ENCODE data around the gene LY6G6F. TPM values are rescaled to one million over a fixed set of nuclear protein-coding genes. Genes with fewer than 3 reads are reported as not detected.

The LY6G6F gene
- total and polyA plus RNA-seq, 2 donors (not counting 3 experiments of a cell fraction or from before 2014, with no cell fraction given): not detected

DNA sequence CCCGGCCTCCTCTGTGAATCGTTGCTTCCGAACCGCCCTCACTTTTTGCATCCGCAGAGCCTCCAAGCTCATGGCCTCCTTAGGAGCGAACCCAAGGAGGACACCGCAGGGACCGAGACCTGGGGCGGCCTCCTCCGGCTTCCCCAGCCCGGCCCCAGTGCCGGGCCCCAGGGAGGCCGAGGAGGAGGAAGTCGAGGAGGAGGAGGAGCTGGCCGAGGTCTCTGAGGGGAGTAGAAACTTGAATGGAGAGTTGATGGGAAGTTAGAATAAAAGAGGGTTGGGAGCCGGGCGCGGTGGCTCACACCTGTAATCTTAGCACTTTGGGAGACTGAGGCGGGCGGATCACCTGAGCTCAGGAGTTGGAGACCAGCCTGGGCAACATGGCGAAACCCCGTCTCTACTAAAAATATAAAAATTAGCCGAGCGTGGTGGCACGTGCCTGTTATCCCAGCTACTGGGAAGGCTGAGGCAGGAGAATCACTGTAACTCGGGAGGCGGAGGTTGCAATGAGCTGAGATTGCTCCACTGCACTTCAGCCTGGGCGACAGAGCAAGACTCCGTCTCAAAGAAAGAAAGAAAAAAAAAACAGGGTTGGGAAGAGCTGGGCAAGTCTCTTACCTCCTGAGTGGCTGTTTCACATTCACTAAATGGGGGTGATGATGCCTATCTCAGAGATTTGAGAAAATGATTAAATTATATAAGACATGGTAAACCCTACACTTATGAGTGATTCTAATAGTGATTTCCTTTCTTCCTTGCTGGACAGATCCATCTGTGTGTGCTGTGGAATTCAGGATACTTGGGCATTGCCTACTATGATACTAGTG lies 33.9 kb downstream of the LY6G6F start:
- Histone ChIP-seq H3K27me3 (ENCODE audit: control insufficient read depth in 2 of 2, insufficient read depth in 2 of 2, low read length in 2 of 2) (no peaks in the 10 kb centered on the region), H2AFZ (ENCODE audit: low read depth, low read length) (peak overlapping the region; percentile 35), H4K20me1 (replicated peaks; ENCODE audit: control insufficient read depth, extremely low read depth, insufficient read depth, low read length) (no peaks in the 10 kb centered on the region), H3K9ac (replicated peaks; ENCODE audit: extremely low read depth, insufficient read depth, low read length) (peak overlapping the region; percentile 81), H3K9me3 (replicated peaks; ENCODE audit: control insufficient read depth, insufficient read depth, low read length) (no peaks in the 10 kb centered on the region), H3K4me1 (ENCODE audit: control insufficient read depth, extremely low read depth, insufficient read depth, low read length) (peaks cover 31% of the 10 kb centered on the region), H3K9me1 (replicated peaks; ENCODE audit: control insufficient read depth, extremely low read depth, insufficient read depth, low read length) (no peaks in the 10 kb centered on the region), H3K4me2 (ENCODE audit: insufficient read depth, low read length) (peak overlapping the region; percentile 79), H3K27ac (ENCODE audit: insufficient read depth, low read depth, low read length) (peak overlapping the region; percentile 19), H3K36me3 (ENCODE audit: control insufficient read depth in 2 of 2, extremely low read depth in 1 of 2, insufficient read depth in 2 of 2, low read length in 2 of 2) (no peaks in the 10 kb centered on the region), H3K79me2 (ENCODE audit: control insufficient read depth, insufficient read depth, low read length) (peaks cover 16% of the 10 kb centered on the region), H3K4me3 (replicated peaks in 1 of 3; ENCODE audit: insufficient read depth in 1 of 3, low read depth in 1 of 3, low read length in 3 of 3) (peak overlapping the region; percentile 23 to 76 (median 61))
- DNase-seq (ENCODE audit: low read depth, low spot score) (no peak), FAIRE-seq (peak; percentile 67)
- TF ChIP-seq GATA2 (IDR thresholded peaks at IDR 0.05; ENCODE audit: insufficient read depth, insufficient read length, low read depth, low read length) (no peak), POLR2A (IDR thresholded peaks at IDR 0.05; ENCODE audit: low read depth, low read length) (peak; percentile 2), EZH2 (IDR thresholded peaks at IDR 0.05; ENCODE audit: borderline replicate concordance, low read depth, low read length, severe bottlenecking) (no peak)
- POLR2A ChIA-PET: interaction anchor here (1.2 to 2.0 kb wide), 2 partner anchors 11 to 37 kb away, joined by 4 to 5 read pairs; partner anchors contain the start of genes ABHD16A and DDAH2
- BruUV-seq (replicated peaks): no TSS peak
- dilution Hi-C loops (cut with MboI; ENCODE audit: extremely low pct_ligation_motif_present, low sequenced_read_pairs) (no loop called here), intact Hi-C loops (cut with micrococcal nuclease) (loop anchor here (1.0 kb wide), 1 partner anchor 120 kb away; the partner anchor contains the start of gene PRRC2A)
- CTCF ChIA-PET: interaction anchor here (0.9 to 6.0 kb wide), 7 partner anchors 29 to 103 kb away, joined by 3 to 55 read pairs (median 5); partner anchors contain the start of genes ABHD16A and LY6G5C

DNA sequence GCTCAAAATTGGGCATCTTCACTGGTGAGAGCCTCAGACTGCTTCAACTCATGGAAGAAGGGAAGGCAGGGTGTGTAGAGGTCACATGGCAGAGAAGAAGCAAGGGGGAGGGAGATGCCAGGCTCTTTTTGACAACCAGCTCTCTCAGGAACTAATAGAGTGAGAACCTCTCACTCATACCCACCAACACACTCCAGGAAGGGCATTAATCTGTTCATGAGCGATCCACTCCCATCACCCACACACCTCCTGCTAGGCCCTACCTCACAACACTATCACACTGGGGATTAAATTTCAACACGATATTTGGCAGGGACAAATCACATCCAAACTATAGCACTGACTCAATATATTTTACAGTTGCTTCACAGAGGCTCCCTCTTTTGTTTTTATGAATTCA lies 35.1 kb downstream of the LY6G6F start:
- Histone ChIP-seq H3K79me2 (ENCODE audit: control insufficient read depth, insufficient read depth, low read length) (peaks cover 4% of the 10 kb centered on the region), H3K9ac (replicated peaks; ENCODE audit: extremely low read depth, insufficient read depth, low read length) (no peak overlapping the region), H2AFZ (ENCODE audit: low read depth, low read length) (no peak overlapping the region), H3K9me1 (replicated peaks; ENCODE audit: control insufficient read depth, extremely low read depth, insufficient read depth, low read length) (no peaks in the 10 kb centered on the region), H3K4me3 (replicated peaks in 1 of 3; ENCODE audit: insufficient read depth in 1 of 3, low read depth in 1 of 3, low read length in 3 of 3) (no peak overlapping the region), H3K9me3 (replicated peaks; ENCODE audit: control insufficient read depth, insufficient read depth, low read length) (no peaks in the 10 kb centered on the region), H3K4me2 (ENCODE audit: insufficient read depth, low read length) (no peak overlapping the region), H3K27ac (ENCODE audit: insufficient read depth, low read depth, low read length) (no peak overlapping the region), H3K36me3 (ENCODE audit: control insufficient read depth in 2 of 2, extremely low read depth in 1 of 2, insufficient read depth in 2 of 2, low read length in 2 of 2) (no peaks in the 10 kb centered on the region), H3K4me1 (ENCODE audit: control insufficient read depth, extremely low read depth, insufficient read depth, low read length) (peaks cover 27% of the 10 kb centered on the region), H4K20me1 (replicated peaks; ENCODE audit: control insufficient read depth, extremely low read depth, insufficient read depth, low read length) (no peaks in the 10 kb centered on the region), H3K27me3 (ENCODE audit: control insufficient read depth in 2 of 2, insufficient read depth in 2 of 2, low read length in 2 of 2) (no peaks in the 10 kb centered on the region)
- no peak for DNase-seq (ENCODE audit: low read depth, low spot score)
- intact Hi-C loops (cut with micrococcal nuclease) (no loop called here), dilution Hi-C loops (cut with MboI; ENCODE audit: extremely low pct_ligation_motif_present, low sequenced_read_pairs) (no loop called here)
- no TSS peak for BruUV-seq (replicated peaks)
- CTCF ChIA-PET: no interaction called here
- TF ChIP-seq FOS (IDR thresholded peaks at IDR 0.05; ENCODE audit: borderline replicate concordance, insufficient read depth, low read length): no peak
- TF ChIP-seq, protein P1, sequence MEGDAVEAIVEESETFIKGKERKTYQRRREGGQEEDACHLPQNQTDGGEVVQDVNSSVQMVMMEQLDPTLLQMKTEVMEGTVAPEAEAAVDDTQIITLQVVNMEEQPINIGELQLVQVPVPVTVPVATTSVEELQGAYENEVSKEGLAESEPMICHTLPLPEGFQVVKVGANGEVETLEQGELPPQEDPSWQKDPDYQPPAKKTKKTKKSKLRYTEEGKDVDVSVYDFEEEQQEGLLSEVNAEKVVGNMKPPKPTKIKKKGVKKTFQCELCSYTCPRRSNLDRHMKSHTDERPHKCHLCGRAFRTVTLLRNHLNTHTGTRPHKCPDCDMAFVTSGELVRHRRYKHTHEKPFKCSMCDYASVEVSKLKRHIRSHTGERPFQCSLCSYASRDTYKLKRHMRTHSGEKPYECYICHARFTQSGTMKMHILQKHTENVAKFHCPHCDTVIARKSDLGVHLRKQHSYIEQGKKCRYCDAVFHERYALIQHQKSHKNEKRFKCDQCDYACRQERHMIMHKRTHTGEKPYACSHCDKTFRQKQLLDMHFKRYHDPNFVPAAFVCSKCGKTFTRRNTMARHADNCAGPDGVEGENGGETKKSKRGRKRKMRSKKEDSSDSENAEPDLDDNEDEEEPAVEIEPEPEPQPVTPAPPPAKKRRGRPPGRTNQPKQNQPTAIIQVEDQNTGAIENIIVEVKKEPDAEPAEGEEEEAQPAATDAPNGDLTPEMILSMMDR (IDR thresholded peaks at IDR 0.05; ENCODE audit: extremely low read depth in 1 of 2, insufficient read depth in 1 of 2, low read depth in 1 of 2, low read length in 2 of 2): no peak
- TF ChIP-seq, protein P2, sequence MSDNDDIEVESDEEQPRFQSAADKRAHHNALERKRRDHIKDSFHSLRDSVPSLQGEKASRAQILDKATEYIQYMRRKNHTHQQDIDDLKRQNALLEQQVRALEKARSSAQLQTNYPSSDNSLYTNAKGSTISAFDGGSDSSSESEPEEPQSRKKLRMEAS (IDR thresholded peaks at IDR 0.05; ENCODE audit: insufficient read depth, insufficient read length): no peak
- no peak for TF ChIP-seq JUN (IDR thresholded peaks at IDR 0.05; ENCODE audit: borderline replicate concordance, insufficient read depth, insufficient read length, low read depth)
- TF ChIP-seq EZH2 (IDR thresholded peaks at IDR 0.05; ENCODE audit: borderline replicate concordance, low read depth, low read length, severe bottlenecking): no peak
- TF ChIP-seq GATA2 (IDR thresholded peaks at IDR 0.05; ENCODE audit: insufficient read depth, insufficient read length, low read depth, low read length): no peak
- no peak for TF ChIP-seq POLR2AphosphoS5 (IDR thresholded peaks at IDR 0.05; ENCODE audit: insufficient read depth, low read depth, low read length)
- TF ChIP-seq MYC (IDR thresholded peaks at IDR 0.05; ENCODE audit: low read depth, low read length): no peak
- no peak for TF ChIP-seq POLR2A (IDR thresholded peaks at IDR 0.05; ENCODE audit: low read depth, low read length)
- FAIRE-seq: no peak
- POLR2A ChIA-PET: no interaction called here

All from endothelial cell of umbilical vein (primary cell).